CD4-positive, alpha-beta T cell (primary cell): ENCODE results near the gene TAGLN2. TPM values are rescaled to one million over a fixed set of nuclear protein-coding genes. Genes with fewer than 3 reads are reported as not detected.

Experiments
- ATAC-seq: fragments of 200-7000 bp; cut with Tn5 transposase; one replicate; pipeline ENCODE4 v1.10.0; 2022; ENCODE audit warnings: mild to moderate bottlenecking; ENCODE audit not compliant: poor library complexity
- CTCF ChIA-PET: fragments of 350-600 bp; sonication (Branson Sonifier 250); formaldehyde crosslinking; loops from one replicate; lab custom pipeline; 2021; ENCODE audit warnings: antibody characterized with exemption, inconsistent platforms; lab: Charles Lee
- POLR2A ChIA-PET: fragments of 350-600 bp; sonication (Branson Sonifier 250); formaldehyde crosslinking; loops from one replicate; lab custom pipeline; 2021; ENCODE audit warnings: antibody characterized with exemption, inconsistent platforms; lab: Charles Lee
- DNase-seq, 14 experiments: peaks; one replicate each; pipeline ENCODE4 v3.0.0-alpha.2; 2013 to 2020; ENCODE audit warnings: mixed read lengths in 2 of 14
- H3K27ac ChIP-seq, 2 donors: one replicate each; pipeline versions ENCODE4 v1.5.1 to v1.7.0; 2013; ENCODE audit warnings: low read length in 2 of 2, low read depth in 1 of 2, mild to moderate bottlenecking in 1 of 2
- H3K27me3 ChIP-seq, 2 experiments: 1 replicate in 1 of 2; 2 replicates in 1 of 2; pipeline versions ENCODE4 v1.6.1 to v1.7.0; 2013; ENCODE audit warnings: low read length in 2 of 2, control low read depth in 1 of 2, mild to moderate bottlenecking in 1 of 2, moderate library complexity in 1 of 2; ENCODE audit not compliant: insufficient read depth in 2 of 2, control insufficient read depth in 1 of 2
- H3K36me3 ChIP-seq: one replicate; pipeline ENCODE4 v1.6.1; 2013; ENCODE audit warnings: low read length, control low read depth; ENCODE audit not compliant: insufficient read depth
- H3K4me1 ChIP-seq: one replicate; pipeline ENCODE4 v1.6.1; 2013; ENCODE audit warnings: low read length, control low read depth; ENCODE audit not compliant: insufficient read depth
- H3K4me3 ChIP-seq: one replicate; pipeline ENCODE4 v1.5.1; 2013; ENCODE audit warnings: mild to moderate bottlenecking, low read length, moderate library complexity
- H3K9me3 ChIP-seq, 2 experiments: 1 replicate in 1 of 2; 2 replicates in 1 of 2; pipeline versions ENCODE4 v1.6.1 to v1.7.0; 2013; ENCODE audit warnings: low read length in 2 of 2, mild to moderate bottlenecking in 2 of 2, control low read depth in 1 of 2, moderate library complexity in 1 of 2; ENCODE audit not compliant: control insufficient read depth in 1 of 2, insufficient read depth in 1 of 2
- H3K27ac Mint-ChIP-seq: one replicate; pipeline ENCODE4 v1.8.0; 2020; ENCODE audit warnings: mixed read lengths
- H3K27me3 Mint-ChIP-seq: one replicate; pipeline ENCODE4 v1.8.0; 2021; ENCODE audit warnings: mixed read lengths
- H3K36me3 Mint-ChIP-seq: one replicate; pipeline ENCODE4 v1.8.0; 2021; ENCODE audit warnings: low read depth, mixed read lengths
- H3K4me1 Mint-ChIP-seq: one replicate; pipeline ENCODE4 v1.8.0; 2021; ENCODE audit warnings: low read depth, mixed read lengths
- H3K4me3 Mint-ChIP-seq: one replicate; pipeline ENCODE4 v1.8.0; 2020; ENCODE audit warnings: mild to moderate bottlenecking, mixed read lengths
- H3K9me3 Mint-ChIP-seq: one replicate; pipeline ENCODE4 v1.8.0; 2020; ENCODE audit warnings: mixed read lengths
- intact Hi-C, 2 experiments: fragments of 100-400 bp; cut with DNase I in 1 of 2; cut with micrococcal nuclease in 1 of 2; formaldehyde crosslinking; loops; one replicate each; pipeline versions ENCODE4 v1.15.1 to v1.9.0; 2023 to 2025; cut with DNase I, micrococcal nuclease
- total RNA-seq, 174 experiments: library from RNA in 2 of 174; stranded (reverse) in 2 of 174; gene quantifications; one replicate each; pipeline ENCODE4 v1.2.3 and lab custom pipeline; 2021 to 2026
- TF ChIP-seq, protein P1 (sequence below): fragments of 200-600 bp; IDR thresholded peaks from one replicate; pipeline ENCODE4 v1.8.0; 2022; ENCODE audit warnings: antibody characterized with exemption, mild to moderate bottlenecking

The TAGLN2 gene
- total RNA-seq, 2 experiments from 2014 or later: 301 to 311 TPM

DNA sequence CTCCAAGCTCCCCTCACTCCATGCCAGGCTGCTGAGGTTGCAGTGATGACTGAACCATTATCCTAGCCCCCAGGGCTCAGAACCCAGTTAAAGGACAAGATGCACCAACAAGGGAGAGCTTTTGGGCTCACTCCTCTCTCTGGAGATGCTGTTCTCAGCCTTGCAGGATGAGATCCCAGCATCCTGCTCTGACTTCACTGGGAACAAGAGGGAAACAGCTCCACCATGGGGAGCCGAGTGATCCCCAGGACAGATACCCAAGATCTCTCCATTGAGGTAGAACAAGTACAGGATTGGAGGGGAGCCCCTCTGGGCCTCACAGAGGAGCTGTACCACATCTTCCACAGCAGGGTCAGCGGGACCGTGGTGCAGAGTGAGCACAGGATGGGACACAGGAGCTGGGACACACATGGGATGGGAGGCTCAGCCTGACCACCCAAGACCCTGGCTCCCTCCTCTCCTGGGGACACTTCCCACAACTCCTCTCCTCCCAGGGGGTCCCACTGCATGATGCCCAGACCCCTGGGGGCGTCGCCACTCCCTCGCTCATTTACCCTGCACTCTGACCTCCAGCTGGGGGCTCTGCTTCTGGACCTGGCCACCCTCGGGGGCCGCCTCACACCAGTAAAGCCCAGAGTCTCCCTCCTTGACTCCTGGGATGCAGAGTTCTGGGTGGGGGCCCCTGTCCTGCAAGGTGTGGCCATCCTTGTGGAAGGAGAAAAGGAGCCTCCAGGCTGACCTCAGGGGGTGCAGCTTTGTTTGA, 47.3 kb upstream of the TAGLN2 start:
- Mint-ChIP-seq H3K4me1 (no peaks in the 10 kb centered on the region), H3K9me3 (no peaks in the 10 kb centered on the region), H3K4me3 (no peak overlapping the region), H3K36me3 (no peaks in the 10 kb centered on the region), H3K27ac (no peak overlapping the region), H3K27me3 (peaks cover 44% of the 10 kb centered on the region)
- H3K36me3 ChIP-seq: no peaks in the 10 kb centered on the region
- ATAC-seq: no peak
- no peak for DNase-seq
- no peaks in the 10 kb centered on the region for H3K4me1 ChIP-seq
- H3K27ac ChIP-seq: no peak overlapping the region
- intact Hi-C loops: no loop called here
- POLR2A ChIA-PET: interaction anchor here (1.0 kb wide), 2 partner anchors 9 to 35 kb away, joined by 3 read pairs; no protein-coding TSS in a partner anchor
- H3K4me3 ChIP-seq: no peak overlapping the region
- CTCF ChIA-PET: no interaction called here
- peaks cover 15 to 20% of the 10 kb centered on the region in 2 experiments for H3K27me3 ChIP-seq
- no peaks in the 10 kb centered on the region for H3K9me3 ChIP-seq
- TF ChIP-seq, protein P1, sequence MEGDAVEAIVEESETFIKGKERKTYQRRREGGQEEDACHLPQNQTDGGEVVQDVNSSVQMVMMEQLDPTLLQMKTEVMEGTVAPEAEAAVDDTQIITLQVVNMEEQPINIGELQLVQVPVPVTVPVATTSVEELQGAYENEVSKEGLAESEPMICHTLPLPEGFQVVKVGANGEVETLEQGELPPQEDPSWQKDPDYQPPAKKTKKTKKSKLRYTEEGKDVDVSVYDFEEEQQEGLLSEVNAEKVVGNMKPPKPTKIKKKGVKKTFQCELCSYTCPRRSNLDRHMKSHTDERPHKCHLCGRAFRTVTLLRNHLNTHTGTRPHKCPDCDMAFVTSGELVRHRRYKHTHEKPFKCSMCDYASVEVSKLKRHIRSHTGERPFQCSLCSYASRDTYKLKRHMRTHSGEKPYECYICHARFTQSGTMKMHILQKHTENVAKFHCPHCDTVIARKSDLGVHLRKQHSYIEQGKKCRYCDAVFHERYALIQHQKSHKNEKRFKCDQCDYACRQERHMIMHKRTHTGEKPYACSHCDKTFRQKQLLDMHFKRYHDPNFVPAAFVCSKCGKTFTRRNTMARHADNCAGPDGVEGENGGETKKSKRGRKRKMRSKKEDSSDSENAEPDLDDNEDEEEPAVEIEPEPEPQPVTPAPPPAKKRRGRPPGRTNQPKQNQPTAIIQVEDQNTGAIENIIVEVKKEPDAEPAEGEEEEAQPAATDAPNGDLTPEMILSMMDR: no peak

DNA sequence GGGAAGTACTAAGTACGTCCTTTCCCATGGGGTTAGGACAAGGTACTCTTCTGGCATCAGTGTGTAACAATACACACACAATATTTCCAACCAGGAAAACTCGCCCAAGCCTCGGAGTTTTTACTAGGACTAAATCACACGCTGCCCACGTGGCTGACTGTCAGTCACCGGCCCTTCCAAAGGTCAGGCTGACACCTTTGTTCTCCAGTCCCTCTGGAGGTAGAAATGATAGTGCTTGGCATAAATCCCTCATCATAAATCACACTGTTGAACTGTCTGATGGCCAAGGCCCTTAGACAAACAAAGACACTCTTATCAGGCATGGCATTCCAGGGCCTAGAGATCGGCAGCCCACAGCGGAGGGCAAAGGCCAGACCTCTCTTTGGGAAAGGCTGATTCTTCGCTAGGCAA, 45.6 kb upstream of the TAGLN2 start:
- intact Hi-C loops: no loop called here
- no peak for ATAC-seq
- H3K27me3 Mint-ChIP-seq: peaks cover 35% of the 10 kb centered on the region

DNA sequence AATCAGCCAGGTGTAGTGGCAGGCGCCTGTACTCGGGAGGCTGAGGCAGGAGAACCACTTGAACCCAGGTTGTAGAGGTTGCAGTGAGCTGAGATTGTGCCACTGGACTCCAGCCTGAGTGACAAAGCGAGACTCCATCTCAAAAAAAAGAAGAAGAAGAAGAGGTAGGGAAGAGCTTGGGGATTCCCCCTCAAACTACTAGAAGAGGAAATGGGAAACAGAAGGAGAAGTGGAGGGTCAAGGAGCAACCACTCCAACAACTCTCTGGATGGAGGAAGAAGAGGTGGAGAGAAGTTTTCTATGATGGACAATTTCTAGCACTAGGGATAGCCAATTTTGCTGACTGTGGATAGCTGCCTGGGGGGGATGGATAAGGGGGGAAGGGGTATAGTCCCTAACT, 43.6 kb upstream of the TAGLN2 start:
- H3K36me3 Mint-ChIP-seq: no peaks in the 10 kb centered on the region
- peak in 1 of 14 experiments; percentile 15 for DNase-seq
- Histone ChIP-seq H3K27ac (no peak overlapping the region), H3K4me1 (no peaks in the 10 kb centered on the region), H3K4me3 (no peak overlapping the region), H3K9me3 (no peaks in the 10 kb centered on the region), H3K36me3 (no peaks in the 10 kb centered on the region), H3K27me3 (peaks cover 2 to 8% of the 10 kb centered on the region in 2 experiments)
- no peak for ATAC-seq
- H3K9me3 Mint-ChIP-seq: no peaks in the 10 kb centered on the region
- intact Hi-C loops: no loop called here
- peaks cover 45% of the 10 kb centered on the region for H3K27me3 Mint-ChIP-seq
- TF ChIP-seq, protein P1: no peak
- no peak overlapping the region for H3K27ac Mint-ChIP-seq
- CTCF ChIA-PET: no interaction called here
- no peak overlapping the region for H3K4me3 Mint-ChIP-seq
- POLR2A ChIA-PET: no interaction called here
- H3K4me1 Mint-ChIP-seq: no peaks in the 10 kb centered on the region

More for the DNA sequence above, 45.6 kb upstream of the TAGLN2 start:
- ChIA-PET POLR2A (no interaction called here), CTCF (no interaction called here)
- no peak for DNase-seq
- Mint-ChIP-seq H3K4me1 (no peaks in the 10 kb centered on the region), H3K27ac (no peak overlapping the region), H3K9me3 (no peaks in the 10 kb centered on the region), H3K36me3 (no peaks in the 10 kb centered on the region), H3K4me3 (no peak overlapping the region)
- Histone ChIP-seq H3K9me3 (no peaks in the 10 kb centered on the region), H3K4me3 (no peak overlapping the region), H3K27me3 (peaks cover 11 to 13% of the 10 kb centered on the region in 2 experiments), H3K36me3 (no peaks in the 10 kb centered on the region), H3K4me1 (no peaks in the 10 kb centered on the region), H3K27ac (no peak overlapping the region)
- TF ChIP-seq, protein P1: no peak
